GM23338 (cell line): ENCODE data around the gene WDR77. TPM values are rescaled to one million over a fixed set of nuclear protein-coding genes. Genes with fewer than 3 reads are reported as not detected.
A peak's percentile ranks its signal among the peaks of the same experiment; 100 is the strongest.

Experiments used
- ATAC-seq: fragments of 200-7000 bp; cut with Tn5 transposase; 3 replicates; pipeline ENCODE4 v1.9.1; 2020
- DNase-seq: peaks from one replicate; pipeline ENCODE4 v3.0.0-alpha.2; 2015; ENCODE audit warnings: low spot score
- H2AFZ ChIP-seq: fragments of 200-600 bp; sonication (generic); 2 replicates; pipeline ENCODE4 v1.8.0; 2016; ENCODE audit warnings: antibody characterized with exemption, mild to moderate bottlenecking, moderate library complexity
- H3F3A ChIP-seq: fragments of 200-600 bp; sonication (generic); replicated peaks from 2 replicates; pipeline ENCODE4 v1.8.0; 2017; ENCODE audit warnings: antibody characterized with exemption, mixed run types, low read depth
- H3K27ac ChIP-seq: fragments of 200-600 bp; sonication (generic); 2 replicates; pipeline ENCODE4 v1.6.1; 2016; ENCODE audit warnings: low read depth
- H3K27me3 ChIP-seq: fragments of 200-600 bp; sonication (generic); 2 replicates; pipeline ENCODE4 v1.8.0; 2016; ENCODE audit warnings: mild to moderate bottlenecking, mixed run types, moderate library complexity; ENCODE audit not compliant: insufficient read depth
- H3K36me3 ChIP-seq: fragments of 200-600 bp; sonication (generic); 2 replicates; pipeline ENCODE4 v1.8.0; 2016; ENCODE audit warnings: mild to moderate bottlenecking; ENCODE audit not compliant: insufficient read depth
- H3K4me1 ChIP-seq: fragments of 200-600 bp; sonication (generic); 2 replicates; pipeline ENCODE4 v1.8.0; 2016; ENCODE audit warnings: mild to moderate bottlenecking, moderate library complexity; ENCODE audit not compliant: insufficient read depth
- H3K4me2 ChIP-seq: fragments of 200-600 bp; sonication (generic); 2 replicates; pipeline ENCODE4 v1.7.1; 2017; ENCODE audit warnings: mixed run types
- H3K4me3 ChIP-seq: fragments of 200-600 bp; sonication (generic); 2 replicates; pipeline ENCODE4 v1.6.1; 2016; ENCODE audit warnings: mixed run types
- H3K79me2 ChIP-seq: fragments of 200-600 bp; sonication (generic); replicated peaks from 2 replicates; pipeline ENCODE4 v1.8.0; 2017; ENCODE audit warnings: mild to moderate bottlenecking; ENCODE audit not compliant: insufficient read depth
- H3K9me2 ChIP-seq: fragments of 200-600 bp; sonication (generic); 2 replicates; pipeline ENCODE4 v1.8.0; 2017; ENCODE audit not compliant: insufficient read depth
- H4K20me1 ChIP-seq: fragments of 200-600 bp; sonication (generic); replicated peaks from 2 replicates; pipeline ENCODE4 v1.8.0; 2017; ENCODE audit warnings: mild to moderate bottlenecking; ENCODE audit not compliant: insufficient read depth
- H3K27ac Mint-ChIP-seq: 2 replicates; pipeline ENCODE4 v1.8.0; 2020; ENCODE audit warnings: inconsistent platforms, mild to moderate bottlenecking, moderate library complexity, mixed read lengths
- H3K27me3 Mint-ChIP-seq: 3 replicates; pipeline ENCODE4 v1.8.0; 2022; ENCODE audit warnings: low read depth, mild to moderate bottlenecking, moderate library complexity, mixed read lengths, inconsistent platforms; ENCODE audit not compliant: insufficient read depth, poor library complexity
- H3K36me3 Mint-ChIP-seq: 3 replicates; pipeline ENCODE4 v1.8.0; 2021; ENCODE audit warnings: low read depth, mild to moderate bottlenecking, inconsistent platforms, moderate library complexity, mixed read lengths
- H3K4me1 Mint-ChIP-seq: 3 replicates; pipeline ENCODE4 v1.8.0; 2020; ENCODE audit warnings: mild to moderate bottlenecking, inconsistent platforms, mixed read lengths
- H3K4me3 Mint-ChIP-seq: 3 replicates; pipeline ENCODE4 v1.8.0; 2021; ENCODE audit warnings: moderate library complexity, mild to moderate bottlenecking, inconsistent platforms, mixed read lengths
- H3K9me3 Mint-ChIP-seq: 3 replicates; pipeline ENCODE4 v1.8.0; 2020; ENCODE audit warnings: moderate library complexity, mild to moderate bottlenecking, inconsistent platforms, mixed read lengths
- EZH2phosphoT487 ChIP-seq: fragments of 200-600 bp; sonication (generic); IDR thresholded peaks from one replicate; pipeline ENCODE4 v1.8.1; 2018; ENCODE audit warnings: antibody characterized with exemption; ENCODE audit not compliant: unreplicated experiment
- JUNB ChIP-seq: IDR thresholded peaks from one replicate; pipeline ENCODE4 v1.6.1; 2016; ENCODE audit warnings: antibody characterized with exemption; ENCODE audit not compliant: unreplicated experiment
- NANOG ChIP-seq: IDR thresholded peaks from 2 replicates; pipeline ENCODE4 v1.6.1; 2016; ENCODE audit warnings: antibody characterized with exemption, borderline replicate concordance
- POLR2AphosphoS5 ChIP-seq: IDR thresholded peaks from 2 replicates; pipeline ENCODE4 v1.6.1; 2016; ENCODE audit warnings: antibody characterized with exemption, low read depth
- REST ChIP-seq: IDR thresholded peaks from one replicate; pipeline ENCODE4 v1.6.1; 2018; ENCODE audit warnings: antibody characterized with exemption; ENCODE audit not compliant: unreplicated experiment
- STAT1 ChIP-seq: IDR thresholded peaks from one replicate; pipeline ENCODE4 v1.6.1; 2016; ENCODE audit warnings: antibody characterized with exemption; ENCODE audit not compliant: unreplicated experiment
- ZNF114 ChIP-seq: fragments of 250-450 bp; sonication (Bioruptor Pico); IDR thresholded peaks from 2 replicates; pipeline ENCODE4 v1.5.0; 2020; ENCODE audit warnings: mild to moderate bottlenecking, moderate library complexity
- long read RNA-seq: library from polyadenylated mRNA; unstranded; transcript quantifications from one replicate; pipeline ENCODE4 v2.0.0, GENCODE V29; 2020; ENCODE audit not compliant: unreplicated experiment
- polyA plus RNA-seq: library from polyadenylated mRNA; unstranded; fragments of >200 nt; fragmentation: Nextera tagmentation; extraction: Ambion mirVana; gene quantifications from 2 replicates; pipeline ENCODE4 v1.2.1, GENCODE V29; 2016
- total RNA-seq: library from RNA; depleted of rRNA; stranded (reverse); fragments of >200 nt; shearing (Covaris generic); gene quantifications from 2 replicates; pipeline ENCODE4 v1.2.3, GENCODE V29; 2014; rRNA removed
- TF ChIP-seq, protein P1 (sequence below): IDR thresholded peaks from 2 replicates; pipeline ENCODE4 v1.6.1; 2016; ENCODE audit warnings: antibody characterized with exemption

The WDR77 gene
- total RNA-seq, result 111 and 117 TPM in 2 replicates
- polyA plus RNA-seq, result 75.0 and 85.9 TPM in 2 replicates
- long read RNA-seq, transcript WDR77-201 (10 exons, 2,576 nt), result major isoform, 62 of 71 reads
- long read RNA-seq, partial matches to known transcripts, result 3 of 71 reads
- long read RNA-seq, other reads (novel, unspliced or antisense), result 6 of 71 reads

DNA sequence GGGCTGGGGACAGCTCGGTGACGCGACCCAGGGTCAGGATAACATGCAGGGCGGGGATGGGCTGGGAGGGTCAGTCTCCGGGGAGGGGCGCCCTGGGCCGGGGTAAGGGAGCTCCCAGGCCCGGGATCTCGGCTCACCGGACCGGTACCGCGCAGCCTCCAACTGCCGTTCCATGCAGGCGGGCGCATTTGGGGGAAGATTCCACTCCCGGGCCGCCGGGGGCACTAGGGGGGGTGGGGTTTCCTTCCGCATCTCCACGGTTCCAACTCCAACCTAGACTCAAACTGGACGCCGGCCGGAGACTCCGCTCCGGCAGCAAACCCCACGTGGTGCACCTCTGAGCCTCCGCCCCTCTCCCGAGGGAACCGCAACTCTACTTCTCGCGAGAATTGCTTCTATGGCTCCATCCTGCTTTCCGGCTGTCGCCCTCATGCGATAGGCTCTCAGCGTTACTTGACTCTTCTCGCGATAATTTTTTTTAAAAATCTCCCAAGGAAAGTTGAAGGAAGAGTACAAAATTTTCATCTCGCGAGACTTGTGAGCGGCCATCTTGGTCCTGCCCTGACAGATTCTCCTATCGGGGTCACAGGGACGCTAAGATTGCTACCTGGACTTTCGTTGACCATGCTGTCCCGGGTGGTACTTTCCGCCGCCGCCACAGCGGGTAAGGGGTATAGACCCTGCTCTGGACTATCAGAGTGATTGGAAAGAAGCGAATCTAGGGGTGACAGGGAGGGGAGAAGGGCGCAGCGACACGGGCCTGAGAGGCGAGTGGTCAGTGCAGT lies at the start of gene WDR77, which contains the start of gene ATP5PB:
Gene WDR77 (minus strand): TSS at position 339 of the 785 bp plus-strand sequence. CDS start 87 bp downstream, at position 252.
Gene ATP5PB (plus strand): TSS at position 547 of the 785 bp plus-strand sequence. CDS start 78 bp downstream, at position 625.
- H3K4me2 ChIP-seq, result peak within 1 kb of the TSS; percentile 100
- Mint-ChIP-seq H3K4me3 (peak within 1 kb of the TSS; percentile 100), H3K27me3 (peaks cover 9% of the 10 kb centered on the region), H3K36me3 (peaks cover 47% of the 10 kb centered on the region), H3K9me3 (no peaks in the 10 kb centered on the region), H3K4me1 (peaks cover 18% of the 10 kb centered on the region), H3K27ac (peak within 1 kb of the TSS; percentile 98)
- ATAC-seq (peak; percentile 90), DNase-seq (peak; percentile 100)
- no peaks in the 10 kb centered on the region for H3F3A ChIP-seq
- H3K79me2 ChIP-seq, result peaks cover 79% of the 10 kb centered on the region
- H3K4me1 ChIP-seq, result peaks cover 7% of the 10 kb centered on the region; the same call in 1 of the 2 replicates
- H4K20me1 ChIP-seq, result peaks cover 16% of the 10 kb centered on the region
- no peaks in the 10 kb centered on the region for H3K9me2 ChIP-seq
- TF ChIP-seq ZNF114 (CRISPR knock-in tag) (no peak), REST (peak; percentile 19), POLR2AphosphoS5 (peak; percentile 79)
- peak within 1 kb of the TSS; percentile 35 for H3K27ac ChIP-seq
- no peaks in the 10 kb centered on the region for H3K27me3 ChIP-seq
- H2AFZ ChIP-seq, result peak within 1 kb of the TSS; percentile 49
- H3K36me3 ChIP-seq, result peaks cover 20% of the 10 kb centered on the region
- H3K4me3 ChIP-seq, result peak within 1 kb of the TSS; percentile 71

DNA sequence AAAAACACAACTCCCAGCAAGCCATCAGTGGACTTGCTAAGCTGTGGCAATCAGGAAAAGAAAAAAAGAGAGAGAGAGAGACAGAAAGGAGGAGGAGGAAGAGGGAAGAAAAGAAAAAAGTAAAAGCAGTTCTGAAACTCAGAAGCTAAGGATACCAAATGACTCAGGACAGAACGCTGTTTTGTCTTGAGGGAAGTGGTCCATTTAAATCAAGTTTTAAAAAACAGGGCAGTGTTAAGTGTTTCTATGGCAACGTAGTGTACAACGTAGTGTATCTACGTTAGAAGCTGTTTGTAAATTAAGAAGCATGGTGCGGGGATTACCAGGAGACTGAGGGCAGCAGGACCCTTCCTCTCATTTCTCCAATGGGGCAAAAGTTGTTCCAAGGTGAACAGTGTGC lies 48.5 kb upstream of the WDR77 start:
- Histone ChIP-seq H3F3A (no peaks in the 10 kb centered on the region), H2AFZ (peak overlapping the region; percentile 73), H3K79me2 (no peaks in the 10 kb centered on the region), H3K4me2 (no peak overlapping the region), H3K27me3 (no peaks in the 10 kb centered on the region), H3K9me2 (no peaks in the 10 kb centered on the region), H3K27ac (no peak overlapping the region), H3K36me3 (no peaks in the 10 kb centered on the region), H4K20me1 (no peaks in the 10 kb centered on the region), H3K4me3 (no peak overlapping the region), H3K4me1 (no peaks in the 10 kb centered on the region)
- Mint-ChIP-seq H3K4me3 (no peak overlapping the region), H3K9me3 (peaks cover 3% of the 10 kb centered on the region; the same call in 2 of the 3 replicates), H3K27ac (no peak overlapping the region), H3K27me3 (no peaks in the 10 kb centered on the region), H3K36me3 (no peaks in the 10 kb centered on the region), H3K4me1 (peaks cover 5% of the 10 kb centered on the region; the same call in 2 of the 3 replicates)
- ATAC-seq, result no peak
- DNase-seq, result no peak
- TF ChIP-seq JUNB, result no peak
- TF ChIP-seq STAT1, result no peak
- no peak for TF ChIP-seq EZH2phosphoT487
- TF ChIP-seq NANOG, result no peak
- TF ChIP-seq, protein P1, sequence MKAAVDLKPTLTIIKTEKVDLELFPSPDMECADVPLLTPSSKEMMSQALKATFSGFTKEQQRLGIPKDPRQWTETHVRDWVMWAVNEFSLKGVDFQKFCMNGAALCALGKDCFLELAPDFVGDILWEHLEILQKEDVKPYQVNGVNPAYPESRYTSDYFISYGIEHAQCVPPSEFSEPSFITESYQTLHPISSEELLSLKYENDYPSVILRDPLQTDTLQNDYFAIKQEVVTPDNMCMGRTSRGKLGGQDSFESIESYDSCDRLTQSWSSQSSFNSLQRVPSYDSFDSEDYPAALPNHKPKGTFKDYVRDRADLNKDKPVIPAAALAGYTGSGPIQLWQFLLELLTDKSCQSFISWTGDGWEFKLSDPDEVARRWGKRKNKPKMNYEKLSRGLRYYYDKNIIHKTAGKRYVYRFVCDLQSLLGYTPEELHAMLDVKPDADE, result no peak
- TF ChIP-seq REST, result no peak
